OCI-M1 (cell line): ENCODE results near the gene ZNF785.
"Not testable (repeated sequence)": the region's sequence is repeated elsewhere in the genome, so short reads cannot be mapped to it uniquely, and the experiment has no call there.

ENCODE experiments used
- DNase-seq: peaks from one replicate; lab custom pipeline; 2025; lab: John Stamatoyannopoulos, UW

ZNF785 gene

DNA sequence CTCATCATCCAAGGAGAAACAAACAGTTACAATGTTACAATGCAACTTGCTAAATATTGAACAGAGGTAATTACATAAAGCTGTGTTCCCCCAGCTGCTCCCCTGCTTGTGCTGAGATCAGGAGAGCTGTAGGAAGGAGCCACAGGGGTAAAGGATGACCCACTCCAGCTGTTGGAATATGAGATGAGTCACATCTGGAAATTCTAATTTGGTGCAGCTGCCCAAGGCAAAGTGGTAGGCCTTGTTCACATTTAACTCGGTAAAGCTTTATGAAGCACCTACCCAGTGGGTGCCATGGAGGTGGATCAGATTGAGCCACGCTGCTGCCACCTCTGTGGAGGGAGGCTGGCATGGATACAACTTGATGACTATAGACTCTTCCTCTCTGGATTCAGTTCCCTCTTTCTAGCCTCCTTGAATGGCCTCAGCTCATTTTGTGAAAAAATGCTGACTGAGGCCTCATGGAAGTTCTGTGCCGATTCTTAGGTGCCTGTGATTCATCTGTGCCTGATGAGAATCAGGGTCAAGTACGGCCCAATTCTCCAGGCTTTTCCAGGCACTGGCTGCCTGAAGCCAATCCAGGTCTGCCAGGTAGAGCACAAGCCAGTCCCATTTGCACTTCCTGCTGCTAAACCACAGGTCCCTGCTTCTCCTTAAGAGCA is 17.2 kb upstream of the ZNF785 start:
- no peak for DNase-seq

DNA sequence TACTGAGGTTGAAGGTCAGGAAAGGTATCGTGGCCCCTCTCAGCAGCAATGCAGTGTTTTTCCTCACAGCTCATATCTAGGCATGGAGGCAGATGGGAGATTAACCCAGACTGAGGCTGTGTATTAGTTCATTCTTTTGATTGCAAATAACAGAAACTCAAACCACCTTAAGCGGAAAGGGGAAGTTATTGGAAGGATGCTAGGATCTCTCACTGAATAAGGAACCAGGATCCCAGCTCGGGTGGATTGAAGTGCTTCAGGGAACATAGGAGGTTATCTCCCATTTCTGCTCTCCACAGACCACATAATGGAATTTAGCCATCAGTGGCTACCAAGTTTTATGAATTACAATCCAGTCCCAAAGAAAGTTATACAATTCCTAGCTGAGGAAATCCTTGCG is 16.5 kb upstream of the ZNF785 start:
- DNase-seq, result peak; percentile 47

- DNase-seq, result no peak
These were observed 15.4 kb upstream of the ZNF785 start for GRCh38 chr16:30600929-30601328.

DNA sequence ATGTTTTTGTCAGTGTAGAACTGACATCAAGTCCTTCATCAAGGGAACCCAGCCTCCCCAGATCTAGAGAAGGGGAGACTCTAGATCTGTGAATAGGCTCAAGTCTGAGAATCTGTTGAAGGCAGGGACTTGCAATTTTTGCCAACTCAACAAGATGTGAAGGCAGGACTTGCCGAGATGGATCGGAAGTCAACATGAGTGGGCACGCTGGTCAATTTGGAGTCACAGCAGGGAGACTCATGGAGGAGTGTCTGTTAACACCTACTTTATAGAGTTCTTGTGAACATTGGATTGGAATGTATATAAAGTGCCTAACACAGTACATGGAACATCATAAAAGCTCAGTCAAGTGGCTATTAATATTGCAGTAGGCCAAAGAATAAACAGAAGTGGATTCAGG is 14.7 kb upstream of the ZNF785 start:
- DNase-seq, result no peak

DNA sequence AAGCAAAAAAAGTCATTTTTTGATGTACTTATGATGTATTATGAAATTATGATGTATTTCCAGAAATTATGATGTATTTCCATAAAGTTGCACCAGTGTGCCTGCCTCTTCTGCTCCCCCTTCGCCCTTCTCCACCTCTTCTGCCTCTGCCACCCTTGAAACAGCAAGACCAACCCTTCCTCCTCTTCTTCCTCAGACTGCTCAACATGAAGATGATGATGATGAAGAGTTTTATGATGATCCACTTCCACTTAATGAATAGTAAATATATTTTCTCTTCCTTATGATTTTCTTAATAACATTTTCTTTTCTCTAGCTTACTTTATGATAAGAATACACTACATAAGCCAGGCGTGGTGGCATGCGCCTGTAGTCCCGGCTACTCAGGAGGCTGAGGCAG is 7.4 kb upstream of the ZNF785 start:
- DNase-seq, result no peak

GRCh38 chr16:30590869-30591268 is 5.4 kb upstream of the ZNF785 start:
- not testable (repeated sequence) for DNase-seq

DNA sequence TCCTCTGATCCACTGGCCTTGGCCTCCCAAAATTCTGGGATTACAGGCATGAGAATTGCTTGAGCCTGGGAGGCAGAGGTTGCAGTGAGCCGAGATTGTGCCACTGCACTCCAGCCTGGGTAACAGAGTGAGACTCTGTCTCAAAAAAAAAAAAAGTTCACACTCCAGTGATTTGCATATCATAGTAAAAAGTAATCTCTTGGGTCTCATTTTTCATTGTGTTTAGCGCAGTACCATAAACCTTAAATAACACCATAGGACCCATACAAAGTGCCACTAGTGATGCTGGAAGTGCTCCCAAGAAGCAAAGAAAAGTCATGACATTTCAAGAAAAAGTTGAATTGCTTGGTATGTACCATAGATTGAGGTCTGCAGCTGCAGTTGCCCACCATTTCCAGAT is 4.1 kb upstream of the ZNF785 start:
- not testable (repeated sequence) for DNase-seq

GRCh38 chr16:30588651-30589050 is 3.2 kb upstream of the ZNF785 start:
- DNase-seq, result no peak

DNA sequence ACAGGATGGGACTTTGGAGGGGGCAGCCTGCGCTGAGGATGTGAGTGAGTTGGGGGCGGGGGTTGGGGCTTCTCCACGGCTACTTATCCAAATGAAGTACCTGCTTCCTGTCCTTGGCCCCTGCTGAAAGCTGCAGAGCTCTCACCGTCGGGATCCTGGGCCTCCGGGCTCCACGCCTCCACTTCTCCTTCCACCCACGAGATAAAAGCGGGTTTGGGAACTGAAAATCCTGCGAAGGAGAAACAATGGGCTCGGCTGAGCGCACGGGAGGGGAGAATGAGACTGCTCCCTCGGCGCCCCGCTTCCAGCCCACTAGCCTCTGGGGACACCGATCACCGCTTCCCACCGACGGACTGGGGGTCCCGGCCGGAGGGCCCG is 486 bp downstream of the ZNF785 start:
- peak; percentile 63 for DNase-seq

- DNase-seq, result no peak
These were observed 2.7 kb downstream of the ZNF785 start for GRCh38 chr16:30582611-30583340.

DNA sequence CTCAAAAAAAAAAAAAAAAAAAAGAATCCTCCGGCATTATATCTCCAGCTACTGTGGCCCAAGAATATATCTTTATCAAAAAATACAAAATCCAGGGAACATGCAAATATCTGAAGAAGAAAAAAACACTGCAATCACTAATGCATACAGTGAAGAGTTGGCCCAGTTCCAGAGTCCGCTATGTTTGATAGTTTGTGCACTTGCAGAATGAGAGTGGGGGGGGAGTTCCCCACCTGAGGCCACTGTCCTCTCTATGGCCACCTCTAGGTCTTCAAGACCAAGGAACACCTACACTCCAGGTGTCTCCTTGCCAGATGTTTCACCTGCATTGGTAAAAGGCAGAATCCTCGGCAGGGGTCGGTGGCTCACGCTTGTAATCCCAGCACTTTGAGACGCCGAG is 4.0 kb downstream of the ZNF785 start:
- no peak for DNase-seq

DNA sequence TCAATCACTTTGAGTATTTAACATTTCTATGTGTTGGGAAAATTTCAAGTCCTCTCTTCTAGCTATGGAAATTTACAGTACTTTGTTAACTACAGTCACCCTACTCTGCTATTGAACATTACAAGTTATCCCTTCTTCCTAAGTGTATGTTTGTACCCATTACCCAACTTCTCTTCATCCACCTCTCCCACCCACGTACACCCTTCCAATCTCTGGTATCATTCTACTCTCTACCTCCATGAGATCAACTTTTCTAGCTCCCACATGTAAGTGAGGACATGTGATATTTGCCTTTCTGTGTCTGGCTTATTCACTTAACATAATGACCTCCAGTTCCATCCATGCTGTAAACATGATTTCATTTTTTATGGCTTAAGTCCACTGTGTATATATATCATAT is 10.8 kb downstream of the ZNF785 start:
- DNase-seq, result no peak

- DNase-seq, result peak; percentile 99
These were observed 13.8 kb downstream of the ZNF785 start, which contains the start of gene ZNF688 for GRCh38 chr16:30571445-30572322. ZNF688 (minus strand) TSS chr16:30571714; CDS start chr16:30571629, 85 bp downstream.

- no peak for DNase-seq
These were observed 14.7 kb downstream of the ZNF785 start for GRCh38 chr16:30570636-30571444.

- DNase-seq, result no peak
These were observed 15.5 kb downstream of the ZNF785 start for GRCh38 chr16:30569746-30570635.

DNA sequence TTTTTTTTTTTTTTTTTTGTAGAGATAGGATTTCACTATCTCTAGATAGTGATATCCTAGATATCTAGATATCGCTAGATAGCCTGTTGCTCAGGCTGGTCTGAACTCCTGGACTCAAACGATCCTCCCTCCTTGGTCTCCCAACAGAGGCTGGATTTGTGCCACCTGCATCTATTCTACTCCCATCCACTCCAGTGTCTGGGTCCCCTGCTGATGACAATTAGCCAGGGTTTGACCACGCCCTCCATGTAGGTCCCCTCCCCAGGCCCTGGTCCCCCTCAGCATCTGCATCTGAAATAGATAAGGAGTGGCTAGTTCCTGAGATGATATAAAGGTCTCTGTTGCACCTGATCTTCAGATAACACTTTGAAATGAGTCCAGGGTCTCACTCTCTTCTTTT is 16.2 kb downstream of the ZNF785 start:
- no peak for DNase-seq

GRCh38 chr16:30567991-30568638 is 17.4 kb downstream of the ZNF785 start:
- DNase-seq, result peak; percentile 86

- no peak for DNase-seq
These were observed 18.1 kb downstream of the ZNF785 start for GRCh38 chr16:30567160-30567990.

DNA sequence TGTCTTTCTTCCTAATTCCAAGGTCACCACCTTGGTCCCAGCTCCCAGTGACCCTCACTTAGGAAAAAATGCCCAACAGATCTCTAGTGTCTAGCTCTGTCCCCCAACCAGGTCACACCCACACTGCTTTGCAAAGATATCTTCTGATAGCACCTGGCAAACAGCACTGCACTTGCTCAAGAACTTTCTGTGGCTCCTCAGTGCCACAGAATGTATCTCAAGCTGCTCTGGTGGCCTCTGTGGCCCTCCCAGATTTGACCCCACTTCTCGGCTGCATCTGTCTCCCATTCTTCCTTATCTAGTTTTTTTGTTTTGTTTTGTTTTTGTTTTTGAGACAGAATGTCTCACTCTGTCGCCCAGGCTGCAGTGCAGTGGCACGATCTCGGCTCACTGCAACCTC is 19.0 kb downstream of the ZNF785 start:
- DNase-seq, result no peak
